A172 (cell line): ENCODE data around the gene SORBS2. TPM values are rescaled to one million over a fixed set of nuclear protein-coding genes. Genes with fewer than 3 reads are reported as not detected.
A peak's percentile ranks its signal among the peaks of the same experiment; 100 is the strongest.

Experiments used
- DNase-seq: peaks from one replicate; pipeline ENCODE4 v3.0.0-alpha.2; 2015; ENCODE audit warnings: low spot score
- total RNA-seq: library from RNA; depleted of rRNA; stranded (reverse); fragments of >200 nt; shearing (Covaris generic); gene quantifications from 2 replicates; pipeline ENCODE4 v1.2.3, GENCODE V29; 2014

SORBS2 gene
- total RNA-seq, 1 experiment from 2014 or later, result 14.2 TPM

GRCh38 chr4:185835336-185835735 is 23.3 kb upstream of the SORBS2 start:
- no peak for DNase-seq

GRCh38 chr4:185834778-185835177 is 22.8 kb upstream of the SORBS2 start:
- DNase-seq, result no peak

- no peak for DNase-seq
These were observed 22.1 kb upstream of the SORBS2 start for GRCh38 chr4:185834088-185834487.

- DNase-seq, result peak; percentile 40
These were observed 21.1 kb upstream of the SORBS2 start for GRCh38 chr4:185833055-185833598.

- DNase-seq, result no peak
These were observed 19.3 kb upstream of the SORBS2 start for GRCh38 chr4:185831125-185831815.

- no peak for DNase-seq
These were observed 18.4 kb upstream of the SORBS2 start for GRCh38 chr4:185830263-185830994.

GRCh38 chr4:185826381-185826780 is 14.4 kb upstream of the SORBS2 start:
- no peak for DNase-seq

GRCh38 chr4:185825737-185826136 is 13.7 kb upstream of the SORBS2 start:
- DNase-seq, result no peak

- no peak for DNase-seq
These were observed 10.8 kb upstream of the SORBS2 start for GRCh38 chr4:185822791-185823190.

- DNase-seq, result no peak
These were observed 9.0 kb upstream of the SORBS2 start for GRCh38 chr4:185821029-185821419.

GRCh38 chr4:185820146-185821028 is 8.4 kb upstream of the SORBS2 start:
- no peak for DNase-seq

GRCh38 chr4:185819144-185819543 is 7.2 kb upstream of the SORBS2 start:
- no peak for DNase-seq

GRCh38 chr4:185817403-185817818 is 5.4 kb upstream of the SORBS2 start:
- DNase-seq, result no peak

- no peak for DNase-seq
These were observed 1.1 kb upstream of the SORBS2 start for GRCh38 chr4:185813133-185813532.

- DNase-seq, result no peak
These were observed 1.1 kb downstream of the SORBS2 start for GRCh38 chr4:185810746-185811508.

GRCh38 chr4:185809533-185810071 is 2.4 kb downstream of the SORBS2 start:
- no peak for DNase-seq

GRCh38 chr4:185809121-185809520 is 2.9 kb downstream of the SORBS2 start:
- DNase-seq, result no peak

- no peak for DNase-seq
These were observed 6.0 kb downstream of the SORBS2 start for GRCh38 chr4:185805979-185806378.

GRCh38 chr4:185805262-185805802 is 6.7 kb downstream of the SORBS2 start:
- no peak for DNase-seq

GRCh38 chr4:185803022-185803421 is 9.0 kb downstream of the SORBS2 start:
- DNase-seq, result no peak

GRCh38 chr4:185801471-185801870 is 10.5 kb downstream of the SORBS2 start:
- DNase-seq, result no peak
